GM18505 (cell line): ENCODE data around the gene IFI44L.

ENCODE experiments used
- ATAC-seq: cut with Tn5 transposase; IDR thresholded peaks from one replicate; pipeline ENCODE4 v1.9.1; 2021; ENCODE audit not compliant: unreplicated experiment
- POLR2A ChIP-seq: IDR thresholded peaks from 4 replicates; pipeline ENCODE4 v1.6.1; 2011; ENCODE audit warnings: borderline replicate concordance; ENCODE audit not compliant: insufficient read depth, insufficient read length; ENCODE audit errors: extremely low read depth

IFI44L gene

GRCh38 chr1:78619446-78619802 lies 824 bp upstream of the IFI44L start:
- TF ChIP-seq POLR2A = no peak
- peak; percentile 8 for ATAC-seq

GRCh38 chr1:78620666-78621065 lies 418 bp downstream of the IFI44L start:
- no peak for ATAC-seq
- TF ChIP-seq POLR2A = no peak

DNA sequence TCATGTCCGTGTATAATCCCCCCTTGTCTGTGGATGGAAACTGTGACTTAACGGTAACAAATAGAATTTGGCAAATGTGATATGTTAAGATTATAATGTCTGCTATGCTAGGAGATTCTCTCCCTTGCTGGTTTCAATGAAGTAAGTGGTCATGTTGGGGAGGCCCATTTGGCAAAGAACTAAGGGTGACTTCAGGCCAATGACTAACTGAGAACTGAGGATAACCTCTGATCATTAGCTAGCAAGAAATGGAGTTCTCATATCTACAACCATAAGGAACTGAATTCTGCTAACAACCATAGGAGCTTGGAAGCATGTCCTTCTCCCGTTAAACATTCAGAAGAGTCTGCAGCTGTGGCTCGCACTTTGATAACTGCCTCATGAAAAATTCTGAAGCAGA lies 2.3 kb downstream of the IFI44L start:
- no peak for TF ChIP-seq POLR2A
- ATAC-seq = no peak

DNA sequence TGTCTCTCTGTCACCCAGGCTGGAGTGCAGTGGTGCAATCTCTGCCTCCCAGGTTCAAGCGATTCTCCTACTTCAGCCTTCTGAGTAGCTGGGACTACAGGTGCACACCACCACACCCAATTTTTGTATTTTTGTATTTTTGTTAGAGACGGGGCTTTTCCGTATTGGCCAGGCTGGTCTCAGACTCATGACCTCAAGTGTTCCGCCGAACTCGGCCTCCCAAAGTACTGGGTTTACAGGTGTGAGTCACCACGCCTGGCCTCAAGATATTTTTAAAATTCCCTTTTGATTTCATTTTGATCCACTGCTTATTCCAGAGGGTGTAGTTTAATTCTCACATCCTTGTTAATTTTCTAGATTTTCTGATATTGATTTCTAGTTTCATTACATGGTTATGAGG lies 3.8 kb downstream of the IFI44L start:
- no peak for TF ChIP-seq POLR2A
- ATAC-seq = no peak

DNA sequence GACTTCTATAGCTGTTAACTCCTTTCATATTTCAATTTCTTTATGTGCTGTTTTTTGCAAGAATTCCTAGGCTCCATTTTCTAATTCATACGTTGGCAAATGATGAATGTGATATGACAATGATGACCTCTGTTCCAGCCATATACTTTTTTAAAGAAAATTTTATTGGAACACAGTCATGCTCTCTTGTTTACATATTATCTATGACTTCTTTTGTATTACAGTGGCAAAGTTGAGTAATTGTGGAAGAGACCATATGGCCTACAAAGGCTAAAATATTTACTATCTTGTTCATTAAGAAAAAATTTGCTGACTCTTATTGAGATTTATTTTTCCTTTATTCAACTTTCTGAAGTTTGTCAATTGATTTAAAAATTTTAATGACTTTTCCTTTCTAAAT lies 7.1 kb downstream of the IFI44L start:
- no peak for ATAC-seq
- no peak for TF ChIP-seq POLR2A

- TF ChIP-seq POLR2A = no peak
- ATAC-seq = no peak
Observed at GRCh38 chr1:78630600-78630999, 10.4 kb downstream of the IFI44L start.

- no peak for ATAC-seq
- TF ChIP-seq POLR2A = peak; percentile 59
Observed at GRCh38 chr1:78633209-78633608, 13.0 kb downstream of the IFI44L start.

DNA sequence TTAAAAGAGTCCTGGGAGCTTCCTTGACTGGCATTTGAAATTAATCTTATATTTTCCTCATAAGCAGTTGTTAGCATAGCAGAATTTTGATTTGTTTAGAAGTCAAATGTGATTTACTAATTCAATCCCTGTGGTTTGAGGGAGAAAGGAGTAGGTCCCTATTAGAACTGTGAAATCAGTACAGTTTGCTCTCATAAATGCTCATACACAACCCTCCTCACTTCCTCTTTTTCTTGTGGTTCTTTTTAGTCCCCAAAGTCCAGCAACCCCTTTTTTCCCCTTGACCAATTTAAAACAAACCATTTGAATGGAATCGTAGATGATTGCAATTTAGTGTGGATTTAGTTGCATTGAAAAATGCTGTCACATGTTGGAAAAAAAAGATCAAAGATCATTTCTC lies 20.2 kb downstream of the IFI44L start:
- peak; percentile 63 for ATAC-seq
- TF ChIP-seq POLR2A = no peak

DNA sequence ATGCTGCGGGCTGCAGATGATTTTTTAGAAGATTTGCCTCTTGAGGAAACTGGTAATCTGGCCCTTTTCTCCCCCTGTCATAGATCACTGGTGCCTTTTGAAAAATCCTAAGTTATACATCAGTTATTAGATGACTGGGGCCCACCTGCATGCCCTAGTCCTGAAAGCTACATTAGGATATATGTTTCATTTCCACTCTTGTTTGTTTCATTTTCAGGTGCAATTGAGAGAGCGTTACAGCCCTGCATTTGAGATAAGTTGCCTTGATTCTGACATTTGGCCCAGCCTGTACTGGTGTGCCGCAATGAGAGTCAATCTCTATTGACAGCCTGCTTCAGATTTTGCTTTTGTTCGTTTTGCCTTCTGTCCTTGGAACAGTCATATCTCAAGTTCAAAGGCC lies 21.3 kb downstream of the IFI44L start:
- no peak for TF ChIP-seq POLR2A
- ATAC-seq = no peak

DNA sequence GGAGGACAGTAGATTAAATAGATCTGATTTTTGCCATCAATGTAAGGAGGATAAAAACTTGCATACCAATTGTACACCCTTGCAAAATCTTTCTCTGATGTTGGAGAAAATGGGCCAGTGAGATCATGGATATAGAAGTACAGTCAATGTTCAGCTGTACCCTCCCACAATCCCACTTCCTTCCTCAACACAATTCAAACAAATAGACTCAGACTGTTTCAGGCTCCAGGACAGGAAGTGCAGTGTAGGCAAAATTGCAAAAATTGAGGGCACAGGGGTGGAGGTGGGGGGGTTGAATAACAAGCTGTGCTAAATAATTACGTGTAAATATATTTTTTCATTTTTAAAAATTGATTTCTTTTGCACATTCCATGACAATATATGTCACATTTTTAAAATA lies 25.5 kb downstream of the IFI44L start:
- ATAC-seq = no peak
- TF ChIP-seq POLR2A = no peak

- ATAC-seq = no peak
- no peak for TF ChIP-seq POLR2A
Observed at GRCh38 chr1:78647238-78647637, 27.0 kb downstream of the IFI44L start.

- TF ChIP-seq POLR2A = peak; percentile 75
- ATAC-seq = peak; percentile 92
Observed at GRCh38 chr1:78649628-78650027, 29.4 kb downstream of the IFI44L start, which contains the start of gene IFI44. IFI44 (plus strand) TSS chr1:78649831; CDS start chr1:78650196, 365 bp downstream.

DNA sequence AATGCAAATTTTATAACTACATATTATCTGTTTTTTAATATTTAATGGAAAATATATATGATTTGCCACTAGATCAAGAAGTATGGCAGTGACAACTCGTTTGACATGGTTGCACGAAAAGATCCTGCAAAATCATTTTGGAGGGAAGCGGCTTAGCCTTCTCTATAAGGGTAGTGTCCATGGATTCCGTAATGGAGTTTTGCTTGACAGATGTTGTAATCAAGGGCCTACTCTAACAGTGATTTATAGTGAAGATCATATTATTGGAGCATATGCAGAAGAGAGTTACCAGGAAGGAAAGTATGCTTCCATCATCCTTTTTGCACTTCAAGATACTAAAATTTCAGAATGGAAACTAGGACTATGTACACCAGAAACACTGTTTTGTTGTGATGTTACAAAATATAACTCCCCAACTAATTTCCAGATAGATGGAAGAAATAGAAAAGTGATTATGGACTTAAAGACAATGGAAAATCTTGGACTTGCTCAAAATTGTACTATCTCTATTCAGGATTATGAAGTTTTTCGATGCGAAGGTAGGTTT lies 29.9 kb downstream of the IFI44L start:
- no peak for ATAC-seq
- TF ChIP-seq POLR2A = no peak

DNA sequence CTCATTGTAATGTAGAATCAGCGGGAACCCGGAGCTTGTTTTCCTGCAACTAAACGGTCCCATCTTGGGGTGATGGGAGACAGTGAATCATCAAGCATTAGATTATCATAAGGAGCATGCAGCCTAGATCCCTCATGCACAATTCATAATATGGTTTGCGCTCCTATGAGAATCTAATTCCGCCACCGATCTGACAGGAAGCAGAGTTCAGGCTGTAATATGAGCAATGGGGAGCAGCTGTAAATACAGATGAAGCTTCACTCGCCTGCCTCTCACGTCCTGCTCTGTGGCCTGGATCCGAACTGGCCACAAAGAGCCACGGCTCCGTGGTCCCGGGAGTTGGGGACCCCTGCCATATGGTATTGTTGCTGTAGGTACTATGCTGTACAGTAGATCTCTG lies 31.0 kb downstream of the IFI44L start:
- no peak for TF ChIP-seq POLR2A
- peak; percentile 37 for ATAC-seq

DNA sequence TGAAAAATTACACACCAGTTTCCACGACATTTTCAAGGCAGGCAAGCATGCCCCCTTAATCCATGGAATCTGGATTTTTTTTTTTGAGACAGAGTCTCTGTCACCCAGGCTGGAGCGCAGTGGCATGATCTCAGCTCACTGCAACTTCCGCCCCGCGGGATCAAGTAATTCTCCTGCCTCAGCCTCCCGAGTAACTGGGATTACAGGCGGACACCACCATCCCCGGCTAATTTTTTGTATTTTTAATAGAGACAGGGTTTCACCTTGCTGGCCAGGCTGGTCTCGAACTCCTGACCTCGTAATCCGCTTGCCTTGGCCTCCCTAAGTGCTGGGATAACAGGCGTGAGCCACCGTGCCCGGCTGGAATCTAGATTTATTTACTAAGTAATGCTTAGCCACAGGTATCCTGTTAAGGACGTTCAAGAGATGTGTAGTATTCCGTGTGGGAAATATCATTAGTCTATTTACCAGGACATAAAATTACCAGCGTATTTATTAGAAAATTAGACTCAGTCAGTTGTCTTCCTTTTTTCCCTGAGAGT lies 31.8 kb downstream of the IFI44L start:
- TF ChIP-seq POLR2A = no peak
- ATAC-seq = no peak
